Tracheal epithelial cell (primary cell): ENCODE results near the gene GALNT10. TPM values are rescaled to one million over a fixed set of nuclear protein-coding genes. Genes with fewer than 3 reads are reported as not detected.

ENCODE experiments used
- total RNA-seq: library from RNA; depleted of rRNA; stranded (reverse); fragments of >200 nt; gene quantifications from 2 replicates; pipeline ENCODE4 v1.2.1, GENCODE V29; 2014

The GALNT10 gene, protein sequence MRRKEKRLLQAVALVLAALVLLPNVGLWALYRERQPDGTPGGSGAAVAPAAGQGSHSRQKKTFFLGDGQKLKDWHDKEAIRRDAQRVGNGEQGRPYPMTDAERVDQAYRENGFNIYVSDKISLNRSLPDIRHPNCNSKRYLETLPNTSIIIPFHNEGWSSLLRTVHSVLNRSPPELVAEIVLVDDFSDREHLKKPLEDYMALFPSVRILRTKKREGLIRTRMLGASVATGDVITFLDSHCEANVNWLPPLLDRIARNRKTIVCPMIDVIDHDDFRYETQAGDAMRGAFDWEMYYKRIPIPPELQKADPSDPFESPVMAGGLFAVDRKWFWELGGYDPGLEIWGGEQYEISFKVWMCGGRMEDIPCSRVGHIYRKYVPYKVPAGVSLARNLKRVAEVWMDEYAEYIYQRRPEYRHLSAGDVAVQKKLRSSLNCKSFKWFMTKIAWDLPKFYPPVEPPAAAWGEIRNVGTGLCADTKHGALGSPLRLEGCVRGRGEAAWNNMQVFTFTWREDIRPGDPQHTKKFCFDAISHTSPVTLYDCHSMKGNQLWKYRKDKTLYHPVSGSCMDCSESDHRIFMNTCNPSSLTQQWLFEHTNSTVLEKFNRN
- 3.4 and 14.9 TPM in 2 replicates for total RNA-seq

GRCh38 chr5:154190595-154191304 is at the start of gene GALNT10:
Gene GALNT10 (plus strand): TSS chr5:154190733. CDS start chr5:154190867, 134 bp downstream.

DNA sequence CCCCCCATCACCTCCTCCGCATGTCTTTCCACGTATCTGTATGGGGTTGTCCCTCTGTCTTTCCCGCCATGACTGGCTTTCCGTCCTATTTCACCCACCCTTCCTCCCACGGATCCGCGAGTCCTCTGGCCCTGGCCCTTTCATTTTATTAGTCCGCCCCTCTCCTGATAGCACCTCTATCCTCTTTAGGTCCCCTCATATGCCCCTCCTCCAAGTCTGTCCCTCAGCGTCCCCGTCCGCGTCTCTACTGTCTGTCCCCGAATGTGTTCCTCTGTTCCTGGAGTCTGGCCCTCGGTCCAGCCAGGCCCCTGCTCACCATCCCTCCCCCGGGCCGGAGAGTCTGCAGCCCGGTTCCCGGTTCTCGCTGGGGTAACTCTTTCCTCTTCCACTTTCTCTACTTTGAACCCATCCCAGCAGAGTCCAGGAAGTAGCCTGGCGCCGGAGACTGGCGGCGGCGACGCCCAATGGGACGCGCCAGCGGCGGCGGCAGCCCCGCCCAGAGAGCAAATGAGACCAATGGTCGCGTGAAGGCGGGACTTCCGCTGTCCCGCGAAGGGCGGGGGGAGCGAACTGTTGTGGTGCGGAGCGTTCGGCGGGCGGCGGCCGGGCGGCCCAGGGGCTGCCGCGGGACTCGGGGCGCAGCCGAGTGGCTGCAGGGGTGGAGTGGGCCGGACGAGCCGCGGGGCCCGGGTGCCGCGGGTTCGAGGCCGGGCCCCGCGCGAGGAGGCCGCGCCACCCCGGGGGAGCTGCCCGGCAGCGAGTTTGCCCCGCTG is 255.1 kb downstream of the GALNT10 start, which contains the start of gene SAP30L:
Gene SAP30L (plus strand): TSS at position 576 of the 773 bp plus-strand sequence. CDS start 608 bp downstream, outside the sequence.

Other genes with a start within 250 kb of the GALNT10 start
- 24.1 and 24.3 TPM in 2 replicates for gene FAM114A2, start 151.8 kb upstream of the GALNT10 start, total RNA-seq
- 63.9 and 70.8 TPM in 2 replicates for gene MFAP3, start 151.8 kb upstream of the GALNT10 start, total RNA-seq